ENCODE results near the gene CCDC60. TPM values are rescaled to one million over a fixed set of nuclear protein-coding genes. Genes with fewer than 3 reads are reported as not detected.

Gene CCDC60
- polyA plus RNA-seq, 1 experiment, result not detected

DNA sequence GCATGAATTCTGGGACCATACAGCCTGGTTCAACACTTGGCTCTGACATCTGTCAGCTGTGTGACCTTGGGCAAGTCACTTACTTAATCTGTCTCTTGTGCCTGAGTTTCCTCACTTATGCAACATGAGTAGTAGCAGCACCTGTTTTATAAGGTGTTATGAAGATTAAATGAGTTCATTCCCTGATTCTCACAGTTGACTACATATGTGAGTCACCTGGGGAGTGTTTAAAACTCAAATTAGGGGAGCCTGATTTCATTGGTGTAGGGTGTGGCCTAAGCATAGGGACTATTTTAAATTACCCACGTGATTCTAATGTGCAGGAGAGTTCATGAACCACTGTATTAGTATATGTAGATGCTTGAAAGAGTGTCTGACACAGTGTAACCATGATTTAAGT is 222.3 kb downstream of the CCDC60 start:
- Histone ChIP-seq H3K27ac (ENCODE audit: low read depth, low read length) (no peak overlapping the region), H3K4me3 (ENCODE audit: low read depth, low read length) (no peak overlapping the region), H3K9me3 (ENCODE audit: control insufficient read depth, insufficient read depth, low read length) (no peaks in the 10 kb centered on the region), H3K27me3 (ENCODE audit: control insufficient read depth, insufficient read depth, low read length) (no peaks in the 10 kb centered on the region)
- POLR2A ChIA-PET, result no interaction called here
- no peak for DNase-seq (ENCODE audit: low read depth, low spot score)
- TF ChIP-seq, protein P1, sequence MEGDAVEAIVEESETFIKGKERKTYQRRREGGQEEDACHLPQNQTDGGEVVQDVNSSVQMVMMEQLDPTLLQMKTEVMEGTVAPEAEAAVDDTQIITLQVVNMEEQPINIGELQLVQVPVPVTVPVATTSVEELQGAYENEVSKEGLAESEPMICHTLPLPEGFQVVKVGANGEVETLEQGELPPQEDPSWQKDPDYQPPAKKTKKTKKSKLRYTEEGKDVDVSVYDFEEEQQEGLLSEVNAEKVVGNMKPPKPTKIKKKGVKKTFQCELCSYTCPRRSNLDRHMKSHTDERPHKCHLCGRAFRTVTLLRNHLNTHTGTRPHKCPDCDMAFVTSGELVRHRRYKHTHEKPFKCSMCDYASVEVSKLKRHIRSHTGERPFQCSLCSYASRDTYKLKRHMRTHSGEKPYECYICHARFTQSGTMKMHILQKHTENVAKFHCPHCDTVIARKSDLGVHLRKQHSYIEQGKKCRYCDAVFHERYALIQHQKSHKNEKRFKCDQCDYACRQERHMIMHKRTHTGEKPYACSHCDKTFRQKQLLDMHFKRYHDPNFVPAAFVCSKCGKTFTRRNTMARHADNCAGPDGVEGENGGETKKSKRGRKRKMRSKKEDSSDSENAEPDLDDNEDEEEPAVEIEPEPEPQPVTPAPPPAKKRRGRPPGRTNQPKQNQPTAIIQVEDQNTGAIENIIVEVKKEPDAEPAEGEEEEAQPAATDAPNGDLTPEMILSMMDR (IDR thresholded peaks at IDR 0.05; ENCODE audit: low read depth, low read length), result no peak
- CTCF ChIA-PET, result no interaction called here

DNA sequence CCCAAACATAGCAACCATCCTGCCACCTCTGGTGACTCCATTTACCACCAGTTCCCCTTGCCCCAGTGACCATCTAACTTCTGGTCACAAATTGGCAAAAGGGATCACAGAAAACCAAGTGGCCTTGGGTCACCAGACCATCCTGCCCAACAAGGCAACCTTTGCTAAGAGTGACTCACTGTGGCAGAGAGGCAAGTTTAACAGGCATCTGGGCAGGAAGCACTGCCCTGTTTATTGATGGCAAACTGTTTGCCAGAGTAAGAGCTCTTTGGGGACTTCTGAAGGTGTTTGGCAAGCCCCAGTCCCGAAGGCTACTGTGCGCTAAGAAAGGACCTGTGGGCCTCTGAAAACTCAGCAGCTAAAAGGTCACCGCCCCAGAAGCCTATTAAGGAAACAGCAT is 230.9 kb downstream of the CCDC60 start:
- Histone ChIP-seq H3K4me3 (ENCODE audit: low read depth, low read length) (no peak overlapping the region), H3K9me3 (ENCODE audit: control insufficient read depth, insufficient read depth, low read length) (no peaks in the 10 kb centered on the region; the same call in 1 of the 2 replicates), H3K27me3 (ENCODE audit: control insufficient read depth, insufficient read depth, low read length) (no peaks in the 10 kb centered on the region), H3K27ac (ENCODE audit: low read depth, low read length) (no peak overlapping the region)
- POLR2A ChIA-PET, result no interaction called here
- no peak for DNase-seq (ENCODE audit: low read depth, low spot score)
- CTCF ChIA-PET, result no interaction called here
- TF ChIP-seq, protein P1 (IDR thresholded peaks at IDR 0.05; ENCODE audit: low read depth, low read length), result no peak

DNA sequence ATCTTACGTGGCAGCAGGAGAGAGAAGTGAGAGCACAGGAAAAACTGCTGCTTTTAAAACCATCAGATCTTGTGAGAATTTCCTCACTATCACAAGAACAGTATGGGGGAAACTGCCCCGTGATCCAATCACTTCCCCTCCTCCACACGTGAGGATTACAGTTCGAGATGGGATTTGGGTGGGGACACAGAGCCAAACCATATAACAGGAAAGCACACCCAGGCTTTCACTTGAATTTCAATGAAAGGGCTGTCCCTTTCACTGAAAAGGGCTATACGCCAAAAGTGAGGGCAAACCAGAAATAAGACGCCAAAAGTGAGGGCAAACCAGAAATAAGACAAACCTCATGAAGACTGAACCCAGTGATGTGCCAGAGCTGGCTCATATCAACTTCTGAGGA is 236.2 kb downstream of the CCDC60 start:
- no peaks in the 10 kb centered on the region for H3K27me3 ChIP-seq (ENCODE audit: control insufficient read depth, insufficient read depth, low read length)
- CTCF ChIA-PET, result no interaction called here
- TF ChIP-seq, protein P1 (IDR thresholded peaks at IDR 0.05; ENCODE audit: low read depth, low read length), result no peak
- H3K9me3 ChIP-seq (ENCODE audit: control insufficient read depth, insufficient read depth, low read length), result no peaks in the 10 kb centered on the region
- POLR2A ChIA-PET, result no interaction called here
- no peak for DNase-seq (ENCODE audit: low read depth, low spot score)
- no peak overlapping the region for H3K27ac ChIP-seq (ENCODE audit: low read depth, low read length)
- H3K4me3 ChIP-seq (ENCODE audit: low read depth, low read length), result no peak overlapping the region

DNA sequence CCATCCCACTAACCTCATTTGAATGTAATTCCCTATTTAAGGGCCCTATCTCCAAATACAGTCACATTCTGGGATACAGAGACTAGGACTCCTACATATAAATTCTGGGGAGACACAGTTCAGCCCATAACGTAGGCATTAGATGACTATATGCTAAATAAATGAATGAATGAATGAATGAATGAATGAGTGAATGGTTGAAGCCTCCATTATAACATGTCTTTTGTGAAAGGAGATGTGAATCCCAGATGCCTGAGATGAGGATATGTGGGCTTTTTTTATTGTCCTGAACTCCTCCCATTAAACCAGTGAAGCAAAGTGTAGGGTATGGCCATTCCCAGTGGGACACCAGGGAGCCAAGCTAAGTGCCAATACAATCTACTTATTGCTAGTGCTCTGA is 238.6 kb downstream of the CCDC60 start:
- no peak for DNase-seq (ENCODE audit: low read depth, low spot score)
- TF ChIP-seq, protein P1 (IDR thresholded peaks at IDR 0.05; ENCODE audit: low read depth, low read length), result no peak
- no peak overlapping the region for H3K27ac ChIP-seq (ENCODE audit: low read depth, low read length)
- no peaks in the 10 kb centered on the region for H3K27me3 ChIP-seq (ENCODE audit: control insufficient read depth, insufficient read depth, low read length)
- no peak overlapping the region for H3K4me3 ChIP-seq (ENCODE audit: low read depth, low read length)
- no peaks in the 10 kb centered on the region for H3K9me3 ChIP-seq (ENCODE audit: control insufficient read depth, insufficient read depth, low read length)
- ChIA-PET POLR2A (no interaction called here), CTCF (no interaction called here)

DNA sequence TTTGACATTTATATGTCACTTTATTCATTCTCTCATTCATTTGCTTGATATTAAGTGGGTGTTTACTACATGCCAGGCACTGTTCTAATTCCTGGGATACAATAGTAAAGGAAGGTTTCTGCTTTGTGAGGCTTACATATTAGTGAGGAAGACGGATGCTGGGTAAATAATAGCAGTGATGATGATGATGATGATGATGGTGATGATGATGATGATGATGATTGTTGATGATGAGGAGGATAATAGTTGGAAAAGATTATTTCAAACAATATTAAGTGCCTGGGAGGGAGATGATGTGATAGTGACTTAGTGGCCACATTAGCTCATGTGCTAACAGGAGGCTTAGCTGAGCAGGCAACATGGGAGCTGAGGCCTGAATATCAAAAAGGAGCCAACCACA is 239.7 kb downstream of the CCDC60 start:
- H3K9me3 ChIP-seq (ENCODE audit: control insufficient read depth, insufficient read depth, low read length), result no peaks in the 10 kb centered on the region
- no peaks in the 10 kb centered on the region for H3K27me3 ChIP-seq (ENCODE audit: control insufficient read depth, insufficient read depth, low read length)
- CTCF ChIA-PET, result no interaction called here
- DNase-seq (ENCODE audit: low read depth, low spot score), result no peak
- no peak overlapping the region for H3K27ac ChIP-seq (ENCODE audit: low read depth, low read length)
- POLR2A ChIA-PET, result no interaction called here
- H3K4me3 ChIP-seq (ENCODE audit: low read depth, low read length), result no peak overlapping the region
- TF ChIP-seq, protein P1 (IDR thresholded peaks at IDR 0.05; ENCODE audit: low read depth, low read length), result no peak

Data from AG04450 (cell line).